ENCODE data around the gene MRPL21. TPM values are rescaled to one million over a fixed set of nuclear protein-coding genes. Genes with fewer than 3 reads are reported as not detected.

Gene MRPL21
- total and polyA plus RNA-seq, 9 of the 15 experiments (the other 6 are each of a cell fraction or from before 2014, with no cell fraction given) = 196 to 618 (median 232) TPM

DNA sequence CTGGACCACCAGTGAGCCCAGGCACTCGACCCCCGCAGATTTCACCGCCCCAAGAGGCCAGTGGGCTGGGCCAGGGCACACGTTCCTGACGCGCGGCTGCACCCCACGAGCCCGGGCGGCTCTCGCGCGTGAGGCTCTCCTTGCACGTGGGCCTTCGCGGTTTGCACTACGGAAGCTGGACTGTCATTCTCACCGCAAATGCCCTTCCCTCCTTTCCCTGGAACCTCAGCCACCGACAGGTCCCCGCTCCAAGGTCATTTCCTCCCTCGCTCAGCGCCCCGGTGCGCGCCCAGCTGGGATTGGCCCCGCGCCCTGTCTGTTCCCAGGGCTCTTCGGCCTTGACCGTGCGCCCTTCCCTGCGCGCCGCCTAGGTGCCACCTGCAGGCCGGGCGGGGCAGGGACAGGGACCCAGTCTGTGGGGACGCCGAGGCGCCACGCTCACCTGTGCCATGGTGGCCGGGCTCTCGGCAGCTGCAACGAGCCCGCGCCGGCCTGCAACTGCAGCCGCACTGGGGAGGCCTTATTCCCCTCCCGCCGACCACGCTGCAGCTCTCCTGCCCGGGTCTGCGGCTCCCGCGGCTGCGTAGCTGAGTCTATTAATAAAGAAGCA lies 59.8 kb downstream of the MRPL21 start:
- H3K79me2 ChIP-seq (ENCODE audit: control insufficient read depth, insufficient read depth, low read length) = peaks cover 8% of the 10 kb centered on the region; the same call in 1 of the 3 replicates
- no TSS peak for BruUV-seq (replicated peaks)
- no peak overlapping the region for H3K4me3 ChIP-seq
- no peak overlapping the region for H2AFZ ChIP-seq (ENCODE audit: low read depth, low read length)
- peaks cover 0 to 4% of the 10 kb centered on the region in 2 experiments; a peak in 2 of 5 replicates for H3K27me3 ChIP-seq (ENCODE audit: control insufficient read depth in 2 of 2, insufficient read depth in 2 of 2, low read length in 2 of 2)
- H3K27ac ChIP-seq (ENCODE audit: extremely low read depth, low read depth, low read length) = no peak overlapping the region
- H3K9ac ChIP-seq (ENCODE audit: insufficient read depth in 1 of 2, low read depth in 2 of 2, low read length in 2 of 2) = no peak overlapping the region
- TF ChIP-seq SNIP1 (IDR thresholded peaks at IDR 0.05; ENCODE audit: low read depth) (no peak), KDM5B (IDR thresholded peaks at IDR 0.05; ENCODE audit: insufficient replicate concordance, low read depth, low read length) (no peak), KDM4B (IDR thresholded peaks at IDR 0.05; ENCODE audit: borderline replicate concordance in 2 of 2, low read depth in 1 of 2) (no peak), XRCC3 (IDR thresholded peaks at IDR 0.05) (no peak)
- TF ChIP-seq, protein P1, sequence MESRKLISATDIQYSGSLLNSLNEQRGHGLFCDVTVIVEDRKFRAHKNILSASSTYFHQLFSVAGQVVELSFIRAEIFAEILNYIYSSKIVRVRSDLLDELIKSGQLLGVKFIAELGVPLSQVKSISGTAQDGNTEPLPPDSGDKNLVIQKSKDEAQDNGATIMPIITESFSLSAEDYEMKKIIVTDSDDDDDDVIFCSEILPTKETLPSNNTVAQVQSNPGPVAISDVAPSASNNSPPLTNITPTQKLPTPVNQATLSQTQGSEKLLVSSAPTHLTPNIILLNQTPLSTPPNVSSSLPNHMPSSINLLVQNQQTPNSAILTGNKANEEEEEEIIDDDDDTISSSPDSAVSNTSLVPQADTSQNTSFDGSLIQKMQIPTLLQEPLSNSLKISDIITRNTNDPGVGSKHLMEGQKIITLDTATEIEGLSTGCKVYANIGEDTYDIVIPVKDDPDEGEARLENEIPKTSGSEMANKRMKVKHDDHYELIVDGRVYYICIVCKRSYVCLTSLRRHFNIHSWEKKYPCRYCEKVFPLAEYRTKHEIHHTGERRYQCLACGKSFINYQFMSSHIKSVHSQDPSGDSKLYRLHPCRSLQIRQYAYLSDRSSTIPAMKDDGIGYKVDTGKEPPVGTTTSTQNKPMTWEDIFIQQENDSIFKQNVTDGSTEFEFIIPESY (CRISPR knock-in tag; IDR thresholded peaks at IDR 0.05) = peak; percentile 85
- TF ChIP-seq, protein P2, sequence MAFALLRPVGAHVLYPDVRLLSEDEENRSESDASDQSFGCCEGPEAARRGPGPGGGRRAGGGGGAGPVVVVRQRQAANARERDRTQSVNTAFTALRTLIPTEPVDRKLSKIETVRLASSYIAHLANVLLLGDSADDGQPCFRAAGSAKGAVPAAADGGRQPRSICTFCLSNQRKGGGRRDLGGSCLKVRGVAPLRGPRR (CRISPR knock-in tag; IDR thresholded peaks at IDR 0.05) = no peak
- in situ Hi-C loops (cut with MboI) (loop anchor here (25.0 kb wide), 1 partner anchor 818 kb away; no protein-coding TSS in a partner anchor), intact Hi-C loops (cut with micrococcal nuclease) (no loop called here)
- ChIA-PET POLR2A (no interaction called here), CTCF (ENCODE audit: low intra/inter-chr PET ratio) (no interaction called here)
- ATAC-seq (no peak), DNase-seq (ENCODE audit: extremely low read depth in 1 of 4, low spot score in 3 of 4) (no peak), FAIRE-seq (no peak)
- no peaks in the 10 kb centered on the region for H3K36me3 ChIP-seq (ENCODE audit: control insufficient read depth, insufficient read depth, low read length)
- H4K20me1 ChIP-seq (replicated peaks; ENCODE audit: control insufficient read depth, insufficient read depth, low read length) = no peaks in the 10 kb centered on the region
- no peak overlapping the region for H3K4me2 ChIP-seq (ENCODE audit: insufficient read depth, low read length)
- H3K4me1 ChIP-seq (replicated peaks in 1 of 2; ENCODE audit: control insufficient read depth in 2 of 2, insufficient read depth in 2 of 2, low read length in 2 of 2) = peaks cover 9 to 45% of the 10 kb centered on the region in 2 experiments; a peak in 4 of 5 replicates
- H3K9me1 ChIP-seq (ENCODE audit: control insufficient read depth, insufficient read depth, low read length) = no peaks in the 10 kb centered on the region
- no peaks in the 10 kb centered on the region for H3K9me3 ChIP-seq (replicated peaks; ENCODE audit: control insufficient read depth, insufficient read depth, low read depth, low read length)
- WGBS (ENCODE audit: insufficient coverage, low coverage, missing lambda C conversion rate) = 83% methylated on average over 47 of the region's 54 CpGs

All from K562 (cell line).